Astrocyte (in vitro differentiated cells and primary cell): ENCODE measurements around the gene CCNL1. TPM values are rescaled to one million over a fixed set of nuclear protein-coding genes. Genes with fewer than 3 reads are reported as not detected.
"Not testable (repeated sequence)": the region's sequence is repeated elsewhere in the genome, so short reads cannot be mapped to it uniquely, and the experiment has no call there.

ENCODE experiments used
- DNase-seq: peaks from one replicate; pipeline ENCODE4 v3.0.0-alpha.2; 2010; ENCODE audit warnings: low read depth
- FAIRE-seq: peaks from 2 replicates; lab custom pipeline; 2011; peaks lifted over from hg19 to GRCh38; lab: Jason Lieb, UNC
- H2AFZ ChIP-seq: 2 replicates; pipeline ENCODE4 v1.6.0; 2012; ENCODE audit warnings: low read depth, low read length, inconsistent platforms
- H3K27ac ChIP-seq: 2 replicates; pipeline ENCODE4 v1.5.1; 2011; ENCODE audit warnings: low read depth, low read length, inconsistent platforms
- H3K27me3 ChIP-seq: 2 replicates; pipeline ENCODE4 v1.6.0; 2011; ENCODE audit warnings: low read length, inconsistent platforms; ENCODE audit not compliant: insufficient read depth
- H3K36me3 ChIP-seq: 2 replicates; pipeline ENCODE4 v1.5.1; 2011; ENCODE audit warnings: low read length, inconsistent platforms; ENCODE audit not compliant: insufficient read depth
- H3K4me1 ChIP-seq: 2 replicates; pipeline ENCODE4 v1.5.1; 2011; ENCODE audit warnings: low read length, inconsistent platforms; ENCODE audit not compliant: insufficient read depth
- H3K4me2 ChIP-seq: 2 replicates; pipeline ENCODE4 v1.6.0; 2012; ENCODE audit warnings: low read length, inconsistent platforms
- H3K4me3 ChIP-seq: 2 replicates; pipeline ENCODE4 v1.5.1; 2011; ENCODE audit warnings: low read depth, mild to moderate bottlenecking, low read length, inconsistent platforms; ENCODE audit not compliant: insufficient read depth
- H3K79me2 ChIP-seq: 2 replicates; pipeline ENCODE4 v1.6.0; 2012; ENCODE audit warnings: mild to moderate bottlenecking, low read length, inconsistent platforms; ENCODE audit not compliant: insufficient read depth
- H3K9ac ChIP-seq: 2 replicates; pipeline ENCODE4 v1.6.0; 2012; ENCODE audit warnings: mild to moderate bottlenecking, low read length, inconsistent platforms
- H3K9me3 ChIP-seq: 2 replicates; pipeline ENCODE4 v1.5.1; 2012; ENCODE audit warnings: low read depth, mild to moderate bottlenecking, low read length, inconsistent platforms; ENCODE audit not compliant: insufficient read depth
- H4K20me1 ChIP-seq: 2 replicates; pipeline ENCODE4 v1.6.0; 2012; ENCODE audit warnings: low read length, inconsistent platforms; ENCODE audit not compliant: insufficient read depth
- H3K27ac Mint-ChIP-seq: one replicate; pipeline ENCODE4 v1.8.0; 2021; ENCODE audit warnings: mild to moderate bottlenecking, mixed read lengths; ENCODE audit not compliant: unreplicated experiment
- H3K27me3 Mint-ChIP-seq: one replicate; pipeline ENCODE4 v1.8.0; 2021; ENCODE audit warnings: low read depth, mixed read lengths; ENCODE audit not compliant: unreplicated experiment
- H3K36me3 Mint-ChIP-seq: one replicate; pipeline ENCODE4 v1.8.0; 2021; ENCODE audit warnings: low read depth, mixed read lengths; ENCODE audit not compliant: unreplicated experiment
- H3K4me1 Mint-ChIP-seq: one replicate; pipeline ENCODE4 v1.8.0; 2021; ENCODE audit warnings: low read depth, mixed read lengths; ENCODE audit not compliant: unreplicated experiment
- H3K4me3 Mint-ChIP-seq: one replicate; pipeline ENCODE4 v1.8.0; 2021; ENCODE audit warnings: mild to moderate bottlenecking, moderate library complexity, mixed read lengths; ENCODE audit not compliant: unreplicated experiment
- H3K9me3 Mint-ChIP-seq: one replicate; pipeline ENCODE4 v1.8.0; 2021; ENCODE audit warnings: mild to moderate bottlenecking, mixed read lengths; ENCODE audit not compliant: unreplicated experiment
- CTCF ChIP-seq: IDR thresholded peaks from 2 replicates; pipeline ENCODE4 v1.5.1; 2011; ENCODE audit warnings: low read depth, mild to moderate bottlenecking, inconsistent platforms, low read length, moderate library complexity; ENCODE audit not compliant: insufficient read depth
- EZH2 ChIP-seq: IDR thresholded peaks from 2 replicates; pipeline ENCODE4 v1.6.1; 2012; ENCODE audit warnings: mild to moderate bottlenecking, low read length, inconsistent platforms; ENCODE audit not compliant: insufficient read depth
- total RNA-seq: library from RNA; stranded (reverse); gene quantifications from 2 replicates; pipeline ENCODE4 v1.2.1, GENCODE V29; 2021

CCNL1 gene
- total RNA-seq, 1 donor from 2014 or later = 66.8 TPM

GRCh38 chr3:157179365-157179803 lies 19.4 kb upstream of the CCNL1 start:
- H3K27me3 Mint-ChIP-seq = no peaks in the 10 kb centered on the region
- no peak overlapping the region for H3K9ac ChIP-seq
- H3K4me1 Mint-ChIP-seq = peaks cover 3% of the 10 kb centered on the region
- H2AFZ ChIP-seq = no peak overlapping the region
- no peaks in the 10 kb centered on the region for H3K36me3 ChIP-seq
- H3K9me3 Mint-ChIP-seq = peaks cover 9% of the 10 kb centered on the region
- no peaks in the 10 kb centered on the region for H3K27me3 ChIP-seq
- DNase-seq (no peak), FAIRE-seq (no peak)
- peaks cover 24% of the 10 kb centered on the region for H3K79me2 ChIP-seq
- H4K20me1 ChIP-seq = no peaks in the 10 kb centered on the region
- no peak for TF ChIP-seq EZH2
- no peak overlapping the region for H3K27ac Mint-ChIP-seq
- H3K4me3 Mint-ChIP-seq = no peak overlapping the region
- peaks cover 20% of the 10 kb centered on the region for H3K36me3 Mint-ChIP-seq
- no peaks in the 10 kb centered on the region for H3K9me3 ChIP-seq
- peaks cover 9% of the 10 kb centered on the region for H3K4me1 ChIP-seq
- H3K4me3 ChIP-seq = no peak overlapping the region
- no peak overlapping the region for H3K4me2 ChIP-seq
- H3K27ac ChIP-seq = no peak overlapping the region

GRCh38 chr3:157178503-157179364 lies 18.8 kb upstream of the CCNL1 start:
- peaks cover 20% of the 10 kb centered on the region for H3K36me3 Mint-ChIP-seq
- not testable (repeated sequence) for H3K27ac Mint-ChIP-seq, H2AFZ ChIP-seq, H3K4me3 ChIP-seq, H3K9me3 ChIP-seq, H3K27ac ChIP-seq, H3K36me3 ChIP-seq, H3K27me3 Mint-ChIP-seq, DNase-seq, H4K20me1 ChIP-seq, FAIRE-seq, H3K9me3 Mint-ChIP-seq, H3K4me1 Mint-ChIP-seq, H3K4me2 ChIP-seq, H3K9ac ChIP-seq, H3K4me3 Mint-ChIP-seq, H3K27me3 ChIP-seq
- Histone ChIP-seq H3K79me2 (peaks cover 24% of the 10 kb centered on the region), H3K4me1 (peaks cover 14% of the 10 kb centered on the region)

- H3K9me3 ChIP-seq, FAIRE-seq: not testable (repeated sequence)
Measured at GRCh38 chr3:157177801-157178453, 18.0 kb upstream of the CCNL1 start.

GRCh38 chr3:157176934-157177333 lies 17.0 kb upstream of the CCNL1 start:
- H3K36me3 Mint-ChIP-seq = peaks cover 8% of the 10 kb centered on the region
- H3K79me2 ChIP-seq = peaks cover 24% of the 10 kb centered on the region
- H3K27ac Mint-ChIP-seq = peak overlapping the region; percentile 73
- H3K27me3 Mint-ChIP-seq = no peaks in the 10 kb centered on the region
- no peaks in the 10 kb centered on the region for H3K9me3 ChIP-seq
- no peaks in the 10 kb centered on the region for H4K20me1 ChIP-seq
- H2AFZ ChIP-seq = no peak overlapping the region
- TF ChIP-seq EZH2 (no peak), CTCF (no peak)
- H3K4me3 ChIP-seq = no peak overlapping the region
- no peak for FAIRE-seq
- H3K4me1 Mint-ChIP-seq = peaks cover 5% of the 10 kb centered on the region
- peak overlapping the region; percentile 66 for H3K4me3 Mint-ChIP-seq
- no peak overlapping the region for H3K27ac ChIP-seq
- no peaks in the 10 kb centered on the region for H3K36me3 ChIP-seq
- H3K9me3 Mint-ChIP-seq = peaks cover 3% of the 10 kb centered on the region
- no peak overlapping the region for H3K9ac ChIP-seq
- H3K4me1 ChIP-seq = peaks cover 14% of the 10 kb centered on the region
- no peak for DNase-seq
- no peaks in the 10 kb centered on the region for H3K27me3 ChIP-seq
- H3K4me2 ChIP-seq = peak overlapping the region; percentile 94

More at GRCh38 chr3:157177801-157178453, 18.0 kb upstream of the CCNL1 start:
- H3K36me3 ChIP-seq, H3K27ac ChIP-seq, H3K4me2 ChIP-seq, H3K9me3 Mint-ChIP-seq, H3K27me3 ChIP-seq, DNase-seq, H4K20me1 ChIP-seq, H3K27ac Mint-ChIP-seq, H2AFZ ChIP-seq, H3K4me3 ChIP-seq, H3K9ac ChIP-seq, H3K4me3 Mint-ChIP-seq, H3K27me3 Mint-ChIP-seq, H3K4me1 Mint-ChIP-seq: not testable (repeated sequence)
- H3K36me3 Mint-ChIP-seq = peaks cover 12% of the 10 kb centered on the region
- Histone ChIP-seq H3K79me2 (peaks cover 24% of the 10 kb centered on the region), H3K4me1 (peaks cover 14% of the 10 kb centered on the region)
